ENCODE data around the gene RASAL2.

RASAL2 gene

DNA sequence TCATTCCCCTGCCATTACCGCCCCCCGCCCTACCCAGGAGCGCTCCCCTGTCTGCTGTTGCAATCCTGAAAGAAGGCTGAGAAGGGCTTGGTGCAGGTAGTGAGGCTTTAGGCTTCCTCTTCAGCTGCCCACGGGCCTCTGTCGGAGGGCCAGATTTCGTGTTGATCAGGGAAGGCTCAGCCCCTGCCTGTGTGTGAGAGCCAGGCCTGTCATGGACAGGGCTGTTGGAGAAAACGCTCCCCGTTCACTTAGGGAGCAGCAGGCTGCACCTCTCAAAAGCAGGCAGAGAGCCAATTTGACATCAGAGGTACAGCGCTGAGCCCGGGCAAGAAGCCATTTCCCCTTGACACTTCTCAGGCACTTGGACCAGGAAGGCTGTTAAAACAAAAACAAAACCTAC is 438.0 kb downstream of the RASAL2 start:
- no peak overlapping the region for H3K9ac ChIP-seq (ENCODE audit: low read length)
- TF ChIP-seq, protein P1, sequence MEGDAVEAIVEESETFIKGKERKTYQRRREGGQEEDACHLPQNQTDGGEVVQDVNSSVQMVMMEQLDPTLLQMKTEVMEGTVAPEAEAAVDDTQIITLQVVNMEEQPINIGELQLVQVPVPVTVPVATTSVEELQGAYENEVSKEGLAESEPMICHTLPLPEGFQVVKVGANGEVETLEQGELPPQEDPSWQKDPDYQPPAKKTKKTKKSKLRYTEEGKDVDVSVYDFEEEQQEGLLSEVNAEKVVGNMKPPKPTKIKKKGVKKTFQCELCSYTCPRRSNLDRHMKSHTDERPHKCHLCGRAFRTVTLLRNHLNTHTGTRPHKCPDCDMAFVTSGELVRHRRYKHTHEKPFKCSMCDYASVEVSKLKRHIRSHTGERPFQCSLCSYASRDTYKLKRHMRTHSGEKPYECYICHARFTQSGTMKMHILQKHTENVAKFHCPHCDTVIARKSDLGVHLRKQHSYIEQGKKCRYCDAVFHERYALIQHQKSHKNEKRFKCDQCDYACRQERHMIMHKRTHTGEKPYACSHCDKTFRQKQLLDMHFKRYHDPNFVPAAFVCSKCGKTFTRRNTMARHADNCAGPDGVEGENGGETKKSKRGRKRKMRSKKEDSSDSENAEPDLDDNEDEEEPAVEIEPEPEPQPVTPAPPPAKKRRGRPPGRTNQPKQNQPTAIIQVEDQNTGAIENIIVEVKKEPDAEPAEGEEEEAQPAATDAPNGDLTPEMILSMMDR (IDR thresholded peaks at IDR 0.05; ENCODE audit: insufficient read depth, low read length, poor library complexity, severe bottlenecking): no peak
- no peak for TF ChIP-seq EZH2phosphoT487 (conservative IDR thresholded peaks at IDR 0.05; ENCODE audit: low read length)
- no peaks in the 10 kb centered on the region for H3K36me3 ChIP-seq (ENCODE audit: low read length)
- H3K9me2 ChIP-seq (replicated peaks; ENCODE audit: insufficient read depth, low read length): no peaks in the 10 kb centered on the region
- no peaks in the 10 kb centered on the region for H3K79me2 ChIP-seq (ENCODE audit: insufficient read depth, low read length)
- no peak overlapping the region for H3K27ac ChIP-seq (ENCODE audit: low read depth, low read length)
- H3K27me3 ChIP-seq (ENCODE audit: low read length): no peaks in the 10 kb centered on the region
- H3F3A ChIP-seq (ENCODE audit: insufficient read depth): no peaks in the 10 kb centered on the region
- no peaks in the 10 kb centered on the region for H3K9me3 ChIP-seq (ENCODE audit: insufficient read depth, low read length)
- H3K4me3 ChIP-seq (ENCODE audit: insufficient read depth, low read length, poor library complexity, severe bottlenecking): no peak overlapping the region
- no peaks in the 10 kb centered on the region for H4K20me1 ChIP-seq (ENCODE audit: low read depth, low read length)
- no peak overlapping the region for H3K4me2 ChIP-seq (ENCODE audit: low read depth, low read length, poor library complexity, severe bottlenecking)
- H2AFZ ChIP-seq (ENCODE audit: low read depth, low read length, severe bottlenecking): peak overlapping the region; percentile 17

- Histone ChIP-seq H3K9me3 (ENCODE audit: insufficient read depth, low read length) (no peaks in the 10 kb centered on the region), H3K4me3 (ENCODE audit: insufficient read depth, low read length, poor library complexity, severe bottlenecking) (no peak overlapping the region), H3F3A (ENCODE audit: insufficient read depth) (no peaks in the 10 kb centered on the region), H3K79me2 (ENCODE audit: insufficient read depth, low read length) (no peaks in the 10 kb centered on the region), H3K4me2 (ENCODE audit: low read depth, low read length, poor library complexity, severe bottlenecking) (no peak overlapping the region), H3K9ac (ENCODE audit: low read length) (no peak overlapping the region), H3K27ac (ENCODE audit: low read depth, low read length) (no peak overlapping the region), H2AFZ (ENCODE audit: low read depth, low read length, severe bottlenecking) (peak overlapping the region; percentile 17), H3K9me2 (replicated peaks; ENCODE audit: insufficient read depth, low read length) (no peaks in the 10 kb centered on the region), H3K27me3 (ENCODE audit: low read length) (no peaks in the 10 kb centered on the region), H4K20me1 (ENCODE audit: low read depth, low read length) (no peaks in the 10 kb centered on the region), H3K36me3 (ENCODE audit: low read length) (no peaks in the 10 kb centered on the region)
- TF ChIP-seq, protein P1 (IDR thresholded peaks at IDR 0.05; ENCODE audit: insufficient read depth, low read length, poor library complexity, severe bottlenecking): peak; percentile 84
- no peak for TF ChIP-seq EZH2phosphoT487 (conservative IDR thresholded peaks at IDR 0.05; ENCODE audit: low read length)
Measured at GRCh38 chr1:178532392-178532791, 438.5 kb downstream of the RASAL2 start.

GRCh38 chr1:178533121-178533946 is 439.4 kb downstream of the RASAL2 start:
- H2AFZ ChIP-seq (ENCODE audit: low read depth, low read length, severe bottlenecking): no peak overlapping the region
- H3K9ac ChIP-seq (ENCODE audit: low read length): no peak overlapping the region
- H3K36me3 ChIP-seq (ENCODE audit: low read length): no peaks in the 10 kb centered on the region
- H3K27ac ChIP-seq (ENCODE audit: low read depth, low read length): no peak overlapping the region
- no peak overlapping the region for H3K4me3 ChIP-seq (ENCODE audit: insufficient read depth, low read length, poor library complexity, severe bottlenecking)
- H4K20me1 ChIP-seq (ENCODE audit: low read depth, low read length): no peaks in the 10 kb centered on the region
- no peaks in the 10 kb centered on the region for H3K9me2 ChIP-seq (replicated peaks; ENCODE audit: insufficient read depth, low read length)
- no peaks in the 10 kb centered on the region for H3F3A ChIP-seq (ENCODE audit: insufficient read depth)
- TF ChIP-seq EZH2phosphoT487 (conservative IDR thresholded peaks at IDR 0.05; ENCODE audit: low read length): no peak
- TF ChIP-seq, protein P1 (IDR thresholded peaks at IDR 0.05; ENCODE audit: insufficient read depth, low read length, poor library complexity, severe bottlenecking): no peak
- H3K4me2 ChIP-seq (ENCODE audit: low read depth, low read length, poor library complexity, severe bottlenecking): no peak overlapping the region
- H3K27me3 ChIP-seq (ENCODE audit: low read length): no peaks in the 10 kb centered on the region
- H3K79me2 ChIP-seq (ENCODE audit: insufficient read depth, low read length): no peaks in the 10 kb centered on the region
- H3K9me3 ChIP-seq (ENCODE audit: insufficient read depth, low read length): no peaks in the 10 kb centered on the region
